ENCODE results near the gene PHF2. TPM values are rescaled to one million over a fixed set of nuclear protein-coding genes. Genes with fewer than 3 reads are reported as not detected.

PHF2 gene
- total RNA-seq, 2 experiments from 2014 or later: 14.6 to 15.6 TPM

Other genes starting within 250 kb of the PHF2 start
- 100 to 1,000 TPM; 121 TPM for gene FAM120A, start 124.9 kb upstream of the PHF2 start, total RNA-seq
- gene FAM120AOS, start 123.0 kb upstream of the PHF2 start, total RNA-seq: 10 to 100 TPM; 46.1 to 46.5 TPM

All from activated naive CD8-positive, alpha-beta T cell treated with anti-CD3 and anti-CD28 coated beads for 36 hours (primary cell).